ENCODE results near the gene IRF2BP2. TPM values are rescaled to one million over a fixed set of nuclear protein-coding genes. Genes with fewer than 3 reads are reported as not detected.

The IRF2BP2 gene
- total and polyA plus RNA-seq, 2 of the 13 experiments (the other 11 are each of a cell fraction or from before 2014, with no cell fraction given), result 140 to 147 TPM

GRCh38 chr1:234562334-234562733, 47.6 kb downstream of the IRF2BP2 start (continued):
- TF ChIP-seq ZBTB33 (CRISPR knock-in tag; IDR thresholded peaks at IDR 0.05), result no peak
- TF ChIP-seq ZNF746 (CRISPR knock-in tag; IDR thresholded peaks at IDR 0.05), result no peak
- no peak for TF ChIP-seq BRF2 (CRISPR knock-in tag; IDR thresholded peaks at IDR 0.05)
- peak; percentile 66 for TF ChIP-seq TCF7 (IDR thresholded peaks at IDR 0.05; ENCODE audit: low read depth)
- no peak for TF ChIP-seq MTF2 (CRISPR knock-in tag; IDR thresholded peaks at IDR 0.05; ENCODE audit: borderline replicate concordance)
- no peak for TF ChIP-seq ZKSCAN1 (IDR thresholded peaks at IDR 0.05; ENCODE audit: low read length)
- TF ChIP-seq RARA (CRISPR knock-in tag; IDR thresholded peaks at IDR 0.05), result peak; percentile 91
- TF ChIP-seq CBFB (CRISPR knock-in tag; IDR thresholded peaks at IDR 0.05), result no peak
- no peak for TF ChIP-seq TFDP2 (CRISPR knock-in tag; IDR thresholded peaks at IDR 0.05)
- no peak for TF ChIP-seq ZNF652 (CRISPR knock-in tag; IDR thresholded peaks at IDR 0.05; ENCODE audit: borderline replicate concordance, low read depth)
- no peak for TF ChIP-seq ZNF343 (CRISPR knock-in tag; IDR thresholded peaks at IDR 0.05)
- no peak for TF ChIP-seq GLI4 (CRISPR knock-in tag; IDR thresholded peaks at IDR 0.05; ENCODE audit: borderline replicate concordance)
- TF ChIP-seq ZNF143 (CRISPR knock-in tag; IDR thresholded peaks at IDR 0.05), result no peak
- peak; percentile 58; the same call in 1 of the 2 replicates for TF ChIP-seq ZFX (CRISPR knock-in tag; IDR thresholded peaks at IDR 0.05; ENCODE audit: low read depth)
- TF ChIP-seq BRD4 (CRISPR knock-in tag; IDR thresholded peaks at IDR 0.05), result no peak
- no peak for TF ChIP-seq ZNF33B (CRISPR knock-in tag; IDR thresholded peaks at IDR 0.05)
- no peak for TF ChIP-seq REL (CRISPR knock-in tag; conservative IDR thresholded peaks at IDR 0.05)
- TF ChIP-seq RFXAP (CRISPR knock-in tag; IDR thresholded peaks at IDR 0.05; ENCODE audit: borderline replicate concordance), result no peak
- TF ChIP-seq KLF16 (CRISPR knock-in tag; IDR thresholded peaks at IDR 0.05), result peak in 1 of 2 experiments; percentile 68; a peak in 2 of 4 replicates
- no peak for TF ChIP-seq MYNN (CRISPR knock-in tag; IDR thresholded peaks at IDR 0.05; ENCODE audit: low read depth)
- no peak for TF ChIP-seq ZNF850 (CRISPR knock-in tag; conservative IDR thresholded peaks at IDR 0.05)
- no peak for TF ChIP-seq ZNF329 (CRISPR knock-in tag; IDR thresholded peaks at IDR 0.05; ENCODE audit: low read depth)
- TF ChIP-seq ZNF644 (CRISPR knock-in tag; IDR thresholded peaks at IDR 0.05; ENCODE audit: low read depth), result 0 out of 2 replicates have a peak, but pooled peaks have one; percentile 55
- TF ChIP-seq ZNF44 (CRISPR knock-in tag; IDR thresholded peaks at IDR 0.05), result no peak
- no peak for TF ChIP-seq ZNF256 (CRISPR knock-in tag; conservative IDR thresholded peaks at IDR 0.05)
- TF ChIP-seq ZNF839 (CRISPR knock-in tag; IDR thresholded peaks at IDR 0.05; ENCODE audit: borderline replicate concordance), result no peak
- TF ChIP-seq E2F2 (CRISPR knock-in tag; IDR thresholded peaks at IDR 0.05; ENCODE audit: borderline replicate concordance), result no peak

All from HepG2 (cell line).